LHCN-M2 (cell line): ENCODE data around the gene CUX1. TPM values are rescaled to one million over a fixed set of nuclear protein-coding genes. Genes with fewer than 3 reads are reported as not detected.
"Not testable (repeated sequence)": the region's sequence is repeated elsewhere in the genome, so short reads cannot be mapped to it uniquely, and the experiment has no call there.

ENCODE experiments used
- DNase-seq: peaks from one replicate; pipeline ENCODE4 v3.0.0-alpha.2; 2012; ENCODE audit warnings: low read depth
- total RNA-seq: library from RNA; depleted of rRNA; stranded (reverse); fragments of >200 nt; gene quantifications from 2 replicates; pipeline ENCODE4 v1.2.3, GENCODE V29; 2014

The CUX1 gene
- total RNA-seq, 1 experiment from 2014 or later = 33.3 TPM

DNA sequence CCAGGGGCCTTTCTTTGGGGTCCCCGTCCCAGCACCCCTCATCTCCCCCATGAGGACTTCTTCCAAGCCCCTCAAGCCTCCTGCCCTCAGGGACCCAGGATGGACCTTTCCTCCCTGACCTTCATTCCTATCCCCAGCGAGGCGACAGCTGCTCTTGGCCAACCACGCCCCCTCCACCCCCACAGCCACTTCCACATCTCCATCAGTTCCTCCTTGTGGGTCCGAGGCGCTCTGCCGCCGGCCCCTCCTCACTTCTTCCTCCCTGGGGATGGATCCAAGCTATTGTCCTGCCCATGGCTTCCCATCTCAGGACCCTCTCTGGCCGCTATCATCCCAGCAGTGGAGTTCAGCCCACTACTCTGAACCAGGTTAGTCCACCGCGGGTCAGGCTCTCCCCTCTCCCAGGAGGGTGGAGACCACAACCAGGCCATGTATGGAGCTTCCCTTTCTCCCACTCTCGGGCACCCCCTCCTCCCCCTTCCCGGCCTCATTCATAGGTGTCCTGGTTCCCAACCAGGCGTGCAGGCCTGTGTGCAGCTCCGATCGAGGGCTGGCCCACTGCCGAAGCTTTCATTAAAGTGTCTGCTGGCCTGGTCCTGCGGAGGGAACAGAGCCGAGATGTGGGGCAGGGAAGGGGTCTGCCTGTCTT, 467.6 kb downstream of the CUX1 start:
- peak; percentile 56 for DNase-seq

DNA sequence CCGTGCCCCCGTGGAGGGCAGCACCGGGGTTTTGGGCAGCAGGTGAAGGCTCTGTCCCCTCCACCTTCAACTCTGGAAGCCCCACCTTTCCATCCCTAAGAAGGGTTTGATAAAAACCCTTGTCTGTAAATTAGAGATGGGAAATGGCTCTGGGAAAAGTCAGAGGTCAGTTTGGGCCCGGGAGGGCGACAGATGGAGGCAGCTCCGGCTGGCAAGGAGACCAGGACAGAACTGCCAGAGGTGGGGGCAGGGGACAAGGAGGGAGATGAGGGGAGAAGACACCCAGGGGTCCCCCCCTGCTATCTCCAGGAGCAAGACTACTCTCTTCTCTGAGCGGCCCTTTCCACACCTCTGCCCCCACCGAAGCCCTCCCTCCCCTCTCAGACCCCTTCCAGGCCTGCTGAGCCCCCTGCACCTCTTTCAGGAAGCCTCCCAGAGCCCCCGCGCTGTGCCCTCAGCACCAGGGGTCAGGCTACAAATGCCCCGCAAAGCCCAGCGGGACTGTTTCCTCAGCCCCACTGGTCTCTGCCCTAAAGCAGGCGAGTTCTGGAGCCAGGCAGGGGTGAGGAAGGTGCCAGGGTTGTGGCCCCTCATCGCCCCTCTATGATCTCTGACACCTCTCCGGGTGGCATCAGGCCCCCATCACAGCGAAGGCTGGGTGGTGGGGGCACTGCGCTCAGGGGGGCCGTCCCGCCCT, 468.3 kb downstream of the CUX1 start:
- DNase-seq = no peak

DNA sequence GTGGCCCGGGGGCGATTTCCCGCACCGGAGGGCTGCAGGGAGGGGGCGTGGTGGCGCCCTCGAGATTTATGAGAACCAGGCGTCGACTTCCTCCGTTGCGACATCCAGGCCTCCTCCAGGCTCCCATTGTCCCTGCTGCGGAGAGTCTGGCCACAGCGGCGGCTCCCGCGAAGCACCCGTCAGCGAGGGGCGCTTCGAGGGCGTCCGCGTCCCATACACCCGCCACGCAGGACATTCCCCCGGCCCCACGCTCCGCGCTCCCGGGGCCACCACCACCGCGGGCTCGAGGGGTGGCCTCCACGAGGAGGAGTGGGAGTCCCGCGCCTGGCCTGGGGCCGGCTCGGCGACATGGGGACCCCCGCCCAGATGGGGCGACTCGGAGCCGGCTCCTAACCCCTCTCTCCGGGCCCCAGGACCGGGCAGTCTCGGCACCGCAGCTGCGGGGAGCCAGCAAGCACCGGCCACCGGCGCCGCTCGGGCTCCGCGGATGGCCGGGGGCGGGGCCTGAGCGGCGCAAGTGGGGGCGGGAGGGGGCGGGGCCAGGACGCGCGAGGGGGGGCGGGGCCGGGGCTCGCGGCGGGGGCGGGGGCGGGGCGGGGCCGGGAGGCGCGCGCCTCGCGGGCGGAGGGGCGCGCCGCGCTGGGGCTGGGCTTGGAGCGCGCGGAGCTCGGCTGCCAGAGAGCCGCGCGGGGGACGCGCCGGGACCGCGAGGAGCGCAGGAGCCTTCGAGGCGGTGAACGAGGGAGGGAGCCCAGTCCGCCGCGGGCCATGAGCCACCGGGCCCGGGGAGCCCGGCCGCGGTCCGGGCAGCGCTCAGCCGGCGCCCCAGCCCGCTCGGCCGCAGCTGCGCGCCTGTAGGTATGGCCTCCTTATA, 469.0 kb downstream of the CUX1 start, which contains the start of gene SH2B2:
TSS of gene SH2B2 (plus strand) at position 632 of the 874 bp plus-strand sequence. CDS start 13,683 bp downstream, outside the sequence.
- peak; percentile 58 for DNase-seq

DNA sequence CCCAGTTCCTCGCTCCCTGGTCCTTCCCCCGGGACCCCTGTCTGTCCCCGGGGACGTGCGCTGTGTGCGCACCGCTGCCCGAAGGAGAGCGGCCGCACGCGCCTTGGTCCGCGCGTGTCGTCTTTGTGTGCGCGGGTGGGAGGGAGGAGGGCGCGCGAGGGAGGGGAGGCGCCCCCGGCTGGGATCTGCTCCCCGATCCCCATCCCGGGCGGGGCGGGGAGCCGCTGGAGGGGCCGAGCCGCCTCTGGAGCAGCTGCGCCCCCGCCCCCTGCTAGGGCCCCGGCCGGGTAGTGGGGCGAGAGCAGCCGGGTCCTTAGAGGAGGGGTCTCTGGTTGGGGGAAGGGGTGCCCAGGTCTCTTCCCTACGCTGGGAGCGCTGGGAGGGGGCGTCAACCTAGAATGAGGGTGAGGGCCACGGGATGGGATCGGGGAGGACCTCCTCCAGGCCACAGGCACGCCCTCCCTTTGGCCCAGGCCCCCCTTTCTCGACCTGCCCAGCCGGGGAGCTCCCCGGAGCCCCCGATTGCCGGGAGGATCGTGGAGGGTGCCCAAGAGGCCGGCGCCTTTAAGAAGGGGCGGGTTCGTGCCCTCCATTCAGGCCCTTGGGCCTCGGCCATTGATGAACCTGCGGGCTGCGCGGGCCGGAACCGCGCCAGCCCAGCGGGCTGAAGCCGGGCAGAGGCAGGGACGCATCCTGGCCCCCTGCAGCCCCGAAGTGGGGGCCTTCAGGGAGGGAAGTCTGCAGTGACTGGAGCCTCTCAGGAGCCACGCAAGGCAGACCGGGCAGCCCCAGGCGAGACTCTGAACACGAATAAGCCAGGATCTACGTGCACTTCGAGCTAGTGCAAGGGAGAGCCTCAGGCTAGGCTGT, 469.9 kb downstream of the CUX1 start:
- peak; percentile 52 for DNase-seq

DNA sequence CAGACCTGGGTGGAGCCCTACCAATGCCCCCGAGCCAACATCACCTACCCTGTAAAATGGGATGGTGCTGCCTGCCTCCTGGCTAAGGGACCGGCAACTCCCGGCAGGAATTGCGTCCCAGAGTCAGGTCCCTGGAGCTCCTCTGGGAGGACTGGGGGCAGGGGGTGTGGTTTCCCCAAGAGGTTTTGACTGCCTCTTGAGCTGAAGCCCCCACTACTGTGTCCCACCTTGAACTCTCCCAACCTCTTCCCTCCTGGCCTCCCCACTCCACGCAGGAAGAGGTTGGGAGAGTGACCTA, 470.5 kb downstream of the CUX1 start:
- no peak for DNase-seq

DNA sequence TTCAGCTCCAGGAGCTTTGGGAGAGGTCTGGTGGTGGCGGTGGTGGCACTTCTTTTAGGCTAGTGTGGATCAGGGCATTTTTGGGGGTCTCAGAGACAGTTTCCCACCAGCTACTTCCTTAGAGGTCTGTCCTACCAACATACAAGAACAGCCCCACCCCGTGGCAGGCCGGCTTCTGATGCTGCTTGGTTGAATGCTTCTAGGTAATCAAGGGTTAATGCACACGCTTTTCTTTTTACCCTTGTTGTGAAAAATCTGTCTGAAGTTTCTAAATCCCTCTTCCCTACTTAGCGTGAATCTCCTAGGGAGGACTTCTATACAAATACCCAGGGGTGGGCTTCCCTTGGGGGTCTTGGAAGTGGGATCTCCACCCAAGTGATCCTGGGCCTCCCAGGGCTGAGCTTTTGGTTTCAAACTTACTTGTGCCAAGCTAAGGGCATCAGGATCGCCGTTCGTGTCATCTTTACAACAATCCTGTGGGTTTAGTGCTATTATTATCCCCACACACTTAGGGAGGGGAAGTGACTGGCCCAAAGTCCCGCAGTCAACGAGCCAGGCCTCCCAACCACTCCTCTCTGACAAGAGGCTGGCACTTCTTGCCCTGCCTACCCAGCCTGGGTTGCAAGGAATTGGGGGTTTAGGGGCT, 471.0 kb downstream of the CUX1 start:
- DNase-seq = peak; percentile 25

DNA sequence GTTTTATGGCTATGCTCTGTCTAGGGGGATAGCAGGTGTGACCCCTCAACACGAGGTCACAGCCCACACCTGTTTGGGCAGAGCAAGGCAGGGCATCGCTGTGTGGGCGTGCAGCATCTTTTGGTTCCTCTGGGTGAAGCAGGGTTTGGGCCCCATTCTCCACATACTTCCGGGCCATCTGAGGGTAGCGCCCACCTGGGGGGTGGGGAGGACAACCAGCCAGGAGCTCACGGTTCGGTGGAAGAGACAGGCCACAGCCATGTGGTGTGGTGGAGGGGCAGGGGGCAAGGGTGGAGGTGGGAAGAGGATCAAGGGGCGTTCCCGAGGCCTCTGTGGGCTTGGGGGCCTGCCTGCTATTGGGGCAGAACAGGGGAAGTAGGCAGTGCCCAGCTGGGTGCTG, 471.6 kb downstream of the CUX1 start:
- DNase-seq = no peak

DNA sequence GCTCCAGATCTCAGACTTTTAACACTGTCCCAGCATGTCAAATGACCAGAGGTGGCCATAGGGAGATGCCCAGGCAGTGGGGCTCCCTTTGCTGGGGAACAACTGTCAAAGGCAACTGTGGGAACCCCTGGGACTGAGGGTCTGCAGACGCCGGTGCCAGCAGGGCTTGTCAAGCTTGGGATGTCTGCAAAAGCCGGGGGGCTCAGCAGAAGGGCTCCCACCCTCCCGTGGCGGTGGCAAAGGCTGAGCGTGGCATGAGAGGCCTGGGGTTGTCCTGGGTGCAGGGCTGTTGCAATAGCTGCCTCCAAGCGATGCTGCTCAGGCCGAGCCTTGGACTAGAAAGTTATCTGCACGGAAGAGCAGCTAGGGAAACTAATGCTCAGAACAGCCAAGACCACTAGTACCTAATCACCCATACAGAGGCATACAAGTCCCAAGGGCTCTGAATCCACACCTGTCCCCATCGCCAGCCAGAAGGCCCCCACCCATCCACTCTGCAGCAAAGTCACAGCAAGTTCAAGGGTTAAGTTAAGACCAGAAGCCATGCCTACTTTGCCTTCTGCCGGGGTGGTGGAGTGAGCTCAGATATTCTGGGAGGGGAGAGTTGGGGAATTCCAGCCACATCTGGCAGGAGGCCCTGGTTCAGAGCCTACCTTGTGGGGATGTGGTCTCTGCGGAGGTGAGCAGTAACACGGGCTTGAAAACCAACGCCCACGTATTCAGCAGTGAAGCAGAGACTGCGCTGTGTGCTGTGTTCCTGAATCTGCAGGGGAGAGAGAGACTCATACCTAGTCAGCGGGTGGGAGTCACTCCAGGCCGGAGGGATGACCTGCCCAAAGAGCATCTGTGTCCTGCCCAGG, 473.9 kb downstream of the CUX1 start:
- no peak for DNase-seq

DNA sequence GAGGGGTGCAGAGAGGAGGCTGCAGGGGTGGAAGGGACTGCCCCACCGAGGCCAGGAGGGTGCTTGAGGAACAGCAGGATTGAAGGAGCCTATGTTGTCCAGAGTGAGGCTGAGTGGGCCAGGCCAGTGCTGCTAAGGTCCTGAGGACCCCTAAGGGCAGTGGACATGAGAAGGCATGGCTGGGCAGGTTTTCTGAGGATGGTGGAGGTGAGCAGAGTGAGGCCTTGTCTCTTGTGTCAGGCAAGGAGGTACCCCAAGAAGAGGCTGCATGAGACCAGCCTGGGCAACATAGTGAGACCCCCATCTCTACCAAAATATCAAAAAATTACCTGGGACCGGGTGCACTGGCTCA, 474.5 kb downstream of the CUX1 start:
- DNase-seq = no peak

DNA sequence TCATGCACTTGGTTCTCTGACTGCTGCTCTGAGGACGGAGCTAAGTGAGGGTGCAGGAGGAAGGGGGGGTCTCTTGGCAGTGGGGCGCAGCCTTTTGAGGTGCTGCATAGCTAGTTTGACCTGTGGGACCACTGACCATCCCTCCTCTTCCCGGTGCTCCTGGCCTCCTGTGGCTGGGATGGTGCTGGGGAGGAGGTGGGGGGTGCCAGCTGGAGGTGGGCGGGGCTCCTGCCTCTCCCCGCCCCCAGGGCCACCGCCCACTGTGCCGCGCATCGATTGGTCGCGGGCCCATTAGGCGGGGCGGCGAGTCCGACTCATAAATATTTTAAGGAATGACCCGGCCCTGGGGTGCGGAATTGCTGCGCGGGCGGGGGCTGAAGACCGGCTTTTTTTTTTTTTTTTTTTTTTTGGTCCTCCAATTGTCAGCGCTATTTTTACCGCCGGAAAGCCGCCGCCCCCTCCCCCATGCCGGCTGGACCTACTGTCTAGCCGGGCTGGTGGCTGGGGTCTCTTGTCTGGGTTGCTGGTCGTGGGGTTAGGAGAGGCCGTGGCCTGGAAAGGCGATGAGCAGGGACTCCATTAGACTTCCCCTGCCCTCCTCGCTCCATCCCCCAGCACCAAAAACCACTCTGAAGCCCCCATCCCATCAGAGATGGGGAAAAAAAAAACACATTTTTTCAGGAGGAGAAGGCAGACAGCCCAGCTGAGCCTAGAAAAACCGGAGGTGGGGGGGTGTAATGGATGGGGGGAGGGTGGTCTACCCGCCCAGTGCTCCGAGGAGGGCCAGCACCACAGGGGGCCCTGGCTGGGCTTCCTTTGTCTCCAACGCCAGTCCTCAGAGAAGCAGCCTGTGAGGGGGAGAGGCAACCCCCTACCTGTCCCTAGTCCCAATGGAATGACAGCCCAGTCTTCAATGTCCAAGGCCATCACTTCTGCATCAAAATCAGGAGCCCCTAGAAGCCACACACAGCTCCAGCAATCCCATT, 475.7 kb downstream of the CUX1 start:
- no peak for DNase-seq

DNA sequence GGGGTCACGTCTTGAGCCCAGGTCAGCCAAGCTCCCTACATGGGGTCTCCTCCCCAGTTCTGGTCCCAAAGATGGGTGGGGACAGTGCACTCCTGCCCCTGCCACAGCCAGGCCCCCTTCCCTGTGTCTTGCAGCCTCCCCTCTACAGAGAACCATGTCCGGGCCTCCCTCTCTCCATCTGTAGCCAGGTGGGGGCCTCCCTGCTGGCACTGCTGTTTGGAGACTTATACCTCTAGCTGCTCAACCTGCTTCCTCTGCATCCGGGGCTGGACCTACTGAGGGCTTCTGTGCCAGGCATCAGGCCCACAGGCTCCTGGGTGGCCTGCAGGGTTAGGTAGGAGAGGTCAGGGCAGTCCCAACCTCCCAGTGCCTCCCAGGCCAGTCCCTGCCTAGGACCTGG, 477.2 kb downstream of the CUX1 start:
- no peak for DNase-seq

DNA sequence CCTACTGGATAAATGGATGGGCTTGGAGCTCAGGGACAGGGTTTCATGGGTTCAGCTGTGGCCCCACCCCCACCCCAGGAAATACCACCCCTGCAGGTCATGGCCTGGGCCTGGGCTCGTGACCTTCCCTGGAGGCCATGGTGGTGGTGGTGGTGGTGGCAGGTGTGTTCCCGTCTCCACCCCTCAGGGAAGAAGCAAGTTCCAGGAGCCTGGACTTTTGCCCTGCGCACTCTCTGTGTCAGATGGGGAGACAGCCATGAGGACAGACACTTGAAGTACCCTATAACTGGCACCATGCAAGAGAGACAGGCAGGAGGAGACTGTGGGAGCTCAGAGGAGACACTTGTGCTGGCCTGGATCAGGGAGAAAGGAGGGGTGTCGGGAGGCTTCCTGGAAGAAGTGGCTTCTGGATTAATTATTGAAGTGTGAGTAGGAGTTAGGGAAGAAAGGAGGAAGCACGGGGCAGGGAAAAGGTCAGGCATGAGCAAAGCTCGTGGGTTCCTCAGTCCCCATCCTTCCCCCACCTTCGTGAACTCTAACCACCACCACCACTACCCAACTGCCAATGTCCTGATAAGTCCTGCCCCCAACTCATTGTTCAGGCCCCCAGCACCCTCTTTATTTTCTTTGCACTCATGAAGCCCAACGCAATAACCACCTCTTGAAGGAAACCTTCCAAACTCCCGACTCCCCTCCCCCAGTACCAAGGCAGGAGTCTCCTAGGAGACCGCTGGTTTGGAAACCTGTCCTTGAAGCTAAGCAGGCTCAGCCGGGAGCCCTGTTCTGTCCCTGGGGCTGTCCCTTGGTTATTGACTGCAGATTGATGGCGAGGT, 478.1 kb downstream of the CUX1 start:
- no peak for DNase-seq

DNA sequence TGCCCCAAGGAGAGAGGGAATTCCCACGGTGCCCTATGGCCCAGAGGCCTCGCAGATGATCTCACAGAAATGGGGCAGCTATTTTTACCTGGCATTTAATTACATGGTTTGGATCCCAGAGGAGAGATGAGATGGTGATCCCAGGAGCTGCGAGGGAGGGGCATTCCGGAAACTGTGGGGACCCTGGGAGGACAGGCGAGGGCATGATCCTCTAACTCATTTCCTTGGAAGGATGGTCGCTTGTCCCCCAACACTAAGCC, 478.7 kb downstream of the CUX1 start:
- no peak for DNase-seq

DNA sequence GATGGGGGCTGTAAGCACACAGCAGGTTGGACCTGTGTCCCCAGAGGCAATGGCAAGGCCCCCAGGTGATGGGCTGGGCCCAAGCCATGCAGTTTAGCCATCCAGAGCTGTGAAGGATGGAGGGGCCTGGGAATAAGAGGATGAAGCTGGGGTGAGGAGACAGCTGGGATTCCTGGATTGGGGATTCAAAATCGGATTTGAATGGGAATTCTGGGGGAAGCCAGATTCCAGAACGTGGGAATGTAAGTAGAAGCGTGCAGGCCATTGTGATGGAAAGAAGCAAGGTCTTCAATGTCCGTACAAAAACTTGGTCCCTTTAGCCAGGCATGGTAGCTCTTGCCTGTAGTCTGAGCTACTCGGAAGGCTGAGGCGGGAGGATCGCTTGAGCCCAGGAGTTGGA, 479.1 kb downstream of the CUX1 start:
- no peak for DNase-seq

DNA sequence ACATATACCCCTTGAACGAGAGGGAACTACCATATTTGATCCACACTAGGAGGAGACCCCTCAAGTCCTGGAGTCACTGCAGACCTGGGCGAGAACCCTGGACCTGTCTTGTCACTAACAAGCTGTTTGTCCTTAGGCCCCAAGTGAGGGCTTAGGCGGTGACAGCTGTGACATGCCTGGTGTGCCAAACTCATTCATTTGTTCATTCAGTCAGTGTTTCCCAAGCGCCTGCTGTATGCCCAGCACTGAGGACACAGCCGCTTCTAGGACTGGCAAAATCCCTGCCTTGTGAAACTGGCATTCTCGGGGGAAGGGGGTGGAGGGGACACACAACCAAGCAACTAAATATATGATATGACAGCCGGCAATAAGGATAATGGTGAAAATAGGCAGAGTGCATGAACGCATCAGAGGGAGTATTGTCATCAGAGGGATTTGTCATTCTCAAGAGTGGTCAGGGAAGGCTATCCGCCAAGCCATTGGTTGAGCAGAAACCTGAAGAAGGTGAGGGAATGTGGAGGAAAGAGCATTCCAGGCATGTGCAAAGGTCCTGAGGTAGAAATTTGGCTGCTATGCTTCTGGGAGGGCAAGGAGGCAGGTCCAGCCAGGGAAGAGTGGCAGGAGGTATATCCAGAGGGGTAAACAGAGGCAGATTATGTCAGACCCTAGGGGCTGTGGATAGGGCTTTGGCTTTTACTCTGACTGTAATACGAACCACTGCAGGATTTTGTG, 480.2 kb downstream of the CUX1 start:
- DNase-seq = no peak

DNA sequence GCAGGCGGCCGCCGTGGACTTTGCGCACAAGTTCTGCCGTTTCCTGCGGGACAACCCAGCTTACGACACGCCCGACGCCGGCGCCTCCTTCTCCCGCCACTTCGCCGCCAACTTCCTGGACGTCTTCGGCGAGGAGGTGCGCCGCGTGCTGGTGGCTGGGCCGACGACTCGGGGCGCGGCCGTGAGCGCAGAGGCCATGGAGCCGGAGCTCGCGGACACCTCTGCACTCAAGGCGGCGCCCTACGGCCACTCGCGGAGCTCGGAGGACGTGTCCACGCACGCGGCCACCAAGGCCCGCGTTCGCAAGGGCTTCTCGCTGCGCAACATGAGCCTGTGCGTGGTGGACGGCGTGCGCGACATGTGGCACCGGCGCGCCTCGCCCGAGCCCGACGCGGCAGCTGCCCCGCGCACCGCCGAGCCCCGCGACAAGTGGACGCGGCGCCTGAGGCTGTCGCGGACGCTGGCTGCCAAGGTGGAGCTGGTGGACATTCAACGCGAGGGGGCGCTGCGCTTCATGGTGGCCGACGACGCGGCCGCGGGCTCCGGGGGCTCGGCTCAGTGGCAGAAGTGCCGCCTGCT, 483.3 kb downstream of the CUX1 start:
- DNase-seq = no peak

DNA sequence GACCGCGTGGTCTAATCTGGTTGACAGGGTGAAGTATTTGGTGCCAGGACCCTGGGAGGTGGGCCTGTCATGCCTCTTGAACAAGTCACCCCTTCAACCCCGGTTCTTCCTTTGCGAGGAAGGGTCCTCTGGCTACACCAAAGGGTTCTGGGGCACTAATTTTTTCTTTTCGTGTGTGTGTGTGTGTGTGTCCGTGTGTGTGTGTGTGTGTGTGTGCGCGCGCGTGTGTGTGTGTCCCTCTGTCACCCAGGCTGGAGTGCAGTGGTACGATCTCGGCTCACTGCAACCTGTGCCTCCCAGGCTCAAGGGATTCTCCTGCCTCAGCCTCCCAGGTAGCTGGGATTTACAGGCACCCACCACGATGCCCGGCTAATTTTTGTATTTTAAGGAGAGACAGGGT, 483.9 kb downstream of the CUX1 start:
- DNase-seq = not testable (repeated sequence)
